Nephron progenitor cell (in vitro differentiated cells): ENCODE results near the gene OXGR1.

ENCODE experiments used
- DNase-seq: peaks from one replicate; pipeline ENCODE4 v3.0.0; 2021
- H3K27ac Mint-ChIP-seq: 2 replicates; pipeline ENCODE4 v1.8.0; 2021; ENCODE audit warnings: mild to moderate bottlenecking, moderate library complexity, mixed read lengths
- H3K27me3 Mint-ChIP-seq: 2 replicates; pipeline ENCODE4 v1.8.0; 2021; ENCODE audit warnings: mild to moderate bottlenecking, low read depth, mixed read lengths; ENCODE audit not compliant: poor library complexity
- H3K36me3 Mint-ChIP-seq: 2 replicates; pipeline ENCODE4 v1.8.0; 2021; ENCODE audit warnings: low read depth, mixed read lengths
- H3K4me1 Mint-ChIP-seq: 2 replicates; pipeline ENCODE4 v1.8.0; 2021; ENCODE audit warnings: mixed read lengths
- H3K4me3 Mint-ChIP-seq: 2 replicates; pipeline ENCODE4 v1.8.0; 2021; ENCODE audit warnings: mild to moderate bottlenecking, moderate library complexity, mixed read lengths
- H3K9me3 Mint-ChIP-seq: 2 replicates; pipeline ENCODE4 v1.8.0; 2021; ENCODE audit warnings: mild to moderate bottlenecking, moderate library complexity, mixed read lengths
- CTCF ChIP-seq: fragments of 200-600 bp; sonication (generic); IDR thresholded peaks from 2 replicates; pipeline ENCODE4 v1.5.0; 2021; ENCODE audit warnings: antibody characterized with exemption

The OXGR1 gene

DNA sequence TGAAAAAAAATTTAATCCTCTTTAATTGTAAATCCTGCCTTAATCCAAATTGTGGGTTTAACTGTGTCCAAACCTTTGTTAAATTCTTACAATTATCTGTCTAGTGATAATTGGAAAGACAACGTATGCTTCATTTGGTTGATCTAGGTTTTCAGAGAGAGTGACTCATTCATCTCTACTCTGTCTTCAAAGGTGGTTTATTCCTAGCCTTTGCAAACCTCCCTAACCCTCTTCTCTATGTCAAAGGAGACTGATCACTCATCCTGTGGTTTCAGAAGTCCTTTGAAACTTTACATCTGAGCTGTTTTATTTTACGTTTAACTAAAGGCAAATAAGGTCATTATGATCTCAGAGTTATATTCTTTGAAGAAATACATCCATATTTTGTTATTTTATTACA is 8.8 kb upstream of the OXGR1 start:
- no peak overlapping the region for H3K4me3 Mint-ChIP-seq
- H3K27ac Mint-ChIP-seq: no peak overlapping the region
- peaks cover 8% of the 10 kb centered on the region for H3K27me3 Mint-ChIP-seq
- peaks cover 5% of the 10 kb centered on the region for H3K9me3 Mint-ChIP-seq
- no peak for TF ChIP-seq CTCF
- no peak for DNase-seq
- no peaks in the 10 kb centered on the region for H3K36me3 Mint-ChIP-seq
- H3K4me1 Mint-ChIP-seq: peaks cover 55% of the 10 kb centered on the region

- Mint-ChIP-seq H3K27me3 (peaks cover 8% of the 10 kb centered on the region), H3K9me3 (peaks cover 5% of the 10 kb centered on the region), H3K4me3 (no peak overlapping the region), H3K27ac (no peak overlapping the region), H3K4me1 (peaks cover 59% of the 10 kb centered on the region), H3K36me3 (no peaks in the 10 kb centered on the region)
- no peak for TF ChIP-seq CTCF
- DNase-seq: no peak
Observed at GRCh38 chr13:97002581-97002980, 8.3 kb upstream of the OXGR1 start.

DNA sequence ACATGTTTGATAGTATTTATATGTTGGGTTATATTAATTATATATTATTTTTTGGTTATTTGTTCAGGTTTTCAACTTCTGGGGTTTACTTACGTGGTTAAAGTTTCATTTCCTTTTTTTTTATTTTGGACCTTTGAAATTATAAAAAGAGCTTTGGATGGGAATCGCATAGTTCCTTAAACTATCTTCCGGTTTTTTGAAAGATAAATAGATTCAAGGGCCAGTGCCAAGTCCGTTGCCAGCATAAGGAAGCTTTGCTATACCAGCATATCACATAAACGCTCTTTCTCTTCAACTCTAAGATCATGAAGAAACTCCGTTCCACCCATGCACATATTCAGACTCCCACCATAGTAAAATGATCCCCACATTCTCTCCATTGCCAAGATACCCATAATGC is 7.4 kb upstream of the OXGR1 start:
- Mint-ChIP-seq H3K4me1 (peaks cover 69% of the 10 kb centered on the region), H3K27ac (no peak overlapping the region), H3K9me3 (peaks cover 5% of the 10 kb centered on the region), H3K27me3 (peaks cover 16% of the 10 kb centered on the region), H3K36me3 (no peaks in the 10 kb centered on the region), H3K4me3 (no peak overlapping the region)
- no peak for DNase-seq
- no peak for TF ChIP-seq CTCF

DNA sequence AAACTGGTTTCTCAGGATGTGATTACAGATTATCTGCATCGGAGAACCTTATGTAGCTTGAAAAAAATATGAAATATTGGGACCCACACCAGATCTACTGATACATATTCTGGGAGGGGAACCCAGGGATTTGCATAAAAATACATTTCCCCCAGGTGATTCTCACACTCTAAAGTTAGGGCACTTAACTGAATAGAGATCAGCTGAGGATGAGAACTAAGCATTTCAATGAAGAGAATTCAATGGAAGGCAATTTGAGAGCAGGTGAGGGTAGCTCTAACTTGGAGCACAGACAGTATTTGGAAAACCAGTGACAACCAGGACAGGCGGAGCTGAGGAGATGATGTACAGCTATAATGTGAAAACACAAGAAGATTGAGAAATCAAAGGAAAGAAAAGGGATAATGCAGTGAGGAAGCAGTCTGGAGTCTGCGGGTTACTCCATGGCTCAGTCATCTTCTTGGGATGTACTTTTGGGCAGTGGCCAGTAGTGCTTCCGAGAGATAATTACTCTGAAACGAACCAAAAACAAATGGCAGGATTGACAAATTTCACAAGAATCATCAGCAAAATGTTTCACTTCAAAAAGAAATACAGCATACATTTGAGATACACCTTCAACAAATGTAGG is 6.1 kb upstream of the OXGR1 start:
- no peaks in the 10 kb centered on the region for H3K36me3 Mint-ChIP-seq
- H3K9me3 Mint-ChIP-seq: peaks cover 5% of the 10 kb centered on the region
- no peak overlapping the region for H3K27ac Mint-ChIP-seq
- no peak for TF ChIP-seq CTCF
- DNase-seq: no peak
- H3K4me3 Mint-ChIP-seq: no peak overlapping the region
- H3K27me3 Mint-ChIP-seq: peaks cover 23% of the 10 kb centered on the region
- peaks cover 73% of the 10 kb centered on the region for H3K4me1 Mint-ChIP-seq

GRCh38 chr13:96999091-96999490 is 4.8 kb upstream of the OXGR1 start:
- DNase-seq: no peak
- no peaks in the 10 kb centered on the region for H3K36me3 Mint-ChIP-seq
- peak overlapping the region; percentile 23 for H3K27ac Mint-ChIP-seq
- peaks cover 34% of the 10 kb centered on the region for H3K27me3 Mint-ChIP-seq
- peaks cover 84% of the 10 kb centered on the region for H3K4me1 Mint-ChIP-seq
- no peak for TF ChIP-seq CTCF
- H3K9me3 Mint-ChIP-seq: peaks cover 5% of the 10 kb centered on the region
- H3K4me3 Mint-ChIP-seq: peak overlapping the region; percentile 9

DNA sequence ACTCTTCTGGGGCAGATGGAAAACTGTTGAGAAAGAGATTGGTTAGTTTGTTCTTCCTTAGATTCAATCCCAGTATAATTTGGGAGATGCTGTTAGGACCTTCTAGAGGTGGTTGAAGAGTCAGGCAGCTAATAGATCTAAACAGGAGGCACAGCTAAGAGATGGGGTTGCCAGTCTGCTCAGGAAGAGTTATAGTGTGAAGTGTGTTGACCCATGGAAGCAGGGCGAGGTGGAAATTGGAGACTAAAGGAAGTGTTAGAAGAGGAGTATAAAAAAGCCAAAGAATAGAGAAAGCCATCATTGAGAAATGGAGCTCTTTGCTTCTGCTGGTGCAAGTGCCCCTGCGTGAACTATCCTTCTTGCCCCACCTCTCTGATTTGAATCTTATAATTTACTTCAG is 3.8 kb upstream of the OXGR1 start:
- peak overlapping the region; percentile 1 for H3K27ac Mint-ChIP-seq
- no peak for TF ChIP-seq CTCF
- no peak overlapping the region for H3K4me3 Mint-ChIP-seq
- peaks cover 87% of the 10 kb centered on the region for H3K4me1 Mint-ChIP-seq
- H3K9me3 Mint-ChIP-seq: peaks cover 8% of the 10 kb centered on the region
- peaks cover 1% of the 10 kb centered on the region for H3K36me3 Mint-ChIP-seq
- peak; percentile 20 for DNase-seq
- H3K27me3 Mint-ChIP-seq: peaks cover 34% of the 10 kb centered on the region
